Amniotic stem cell (primary cell): ENCODE measurements around the gene PARD6G.
"Not testable (repeated sequence)": the region's sequence is repeated elsewhere in the genome, so short reads cannot be mapped to it uniquely, and the experiment has no call there.

ENCODE experiments used
- DNase-seq: peaks from one replicate; lab custom pipeline; 2025; lab: John Stamatoyannopoulos, UW

Gene PARD6G, protein sequence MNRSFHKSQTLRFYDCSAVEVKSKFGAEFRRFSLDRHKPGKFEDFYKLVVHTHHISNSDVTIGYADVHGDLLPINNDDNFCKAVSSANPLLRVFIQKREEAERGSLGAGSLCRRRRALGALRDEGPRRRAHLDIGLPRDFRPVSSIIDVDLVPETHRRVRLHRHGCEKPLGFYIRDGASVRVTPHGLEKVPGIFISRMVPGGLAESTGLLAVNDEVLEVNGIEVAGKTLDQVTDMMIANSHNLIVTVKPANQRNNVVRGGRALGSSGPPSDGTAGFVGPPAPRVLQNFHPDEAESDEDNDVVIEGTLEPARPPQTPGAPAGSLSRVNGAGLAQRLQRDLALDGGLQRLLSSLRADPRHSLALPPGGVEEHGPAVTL

DNA sequence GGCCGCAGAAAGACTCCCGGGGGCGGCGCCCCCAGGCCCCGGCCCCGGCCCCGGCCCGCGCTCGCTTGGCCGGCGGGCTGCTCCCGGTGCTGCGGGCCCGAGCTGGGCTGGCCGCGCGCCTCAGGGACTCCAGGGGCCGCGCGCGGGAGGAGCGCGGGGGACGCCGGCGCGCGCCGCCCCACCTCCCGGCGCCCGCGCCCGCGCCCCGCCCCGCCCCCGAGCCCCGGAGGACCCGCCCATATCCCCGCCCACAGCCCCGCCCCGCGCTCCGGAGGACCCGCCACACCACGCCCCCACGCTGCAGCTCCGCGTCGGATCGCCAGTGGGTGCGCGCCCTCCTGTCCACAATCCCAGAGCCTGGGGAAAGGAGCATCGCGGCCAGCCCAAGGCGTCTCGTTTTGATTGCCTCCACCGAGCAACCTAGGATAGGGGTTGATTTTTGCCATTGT, at the start of gene PARD6G:
PARD6G (minus strand) TSS at position 122 of the 449 bp plus-strand sequence. CDS start 166 bp downstream, outside the sequence.
- DNase-seq = peak; percentile 60

DNA sequence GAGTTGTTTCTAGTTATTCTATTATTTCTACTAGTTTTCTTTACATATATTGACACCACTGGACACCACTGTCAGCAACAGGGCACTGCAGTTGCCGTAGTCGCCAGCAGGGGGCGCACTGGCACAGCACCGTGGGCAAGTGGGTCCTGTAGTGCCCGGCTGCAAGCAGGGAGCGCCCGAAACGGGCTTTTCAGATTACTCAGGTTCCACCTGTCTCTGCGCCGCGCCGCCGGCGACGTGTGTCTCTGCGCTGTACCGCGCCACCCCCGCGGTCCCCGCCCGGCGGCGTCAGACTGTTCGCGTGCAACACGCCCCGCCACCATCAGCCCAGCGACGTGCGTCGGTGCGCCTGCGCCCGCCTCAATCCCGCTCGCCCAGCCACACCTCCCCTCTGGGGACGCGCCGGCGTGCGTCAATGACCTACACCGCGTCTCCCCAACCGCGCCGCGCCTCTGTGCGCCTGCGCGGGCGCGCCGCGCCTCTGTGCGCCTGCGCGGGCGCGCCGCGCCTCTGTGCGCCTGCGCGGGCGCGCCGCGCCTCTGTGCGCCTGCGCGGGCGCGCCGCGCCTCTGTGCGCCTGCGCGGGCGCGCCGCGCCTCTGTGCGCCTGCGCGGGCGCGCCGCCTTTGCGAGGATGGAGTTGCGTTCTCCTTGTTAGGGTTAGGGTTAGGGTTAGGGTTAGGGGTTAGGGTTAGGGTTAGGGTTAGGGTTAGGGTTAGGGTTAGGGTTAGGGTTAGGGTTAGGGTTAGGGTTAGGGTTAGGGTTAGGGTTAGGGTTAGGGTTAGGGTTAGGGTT, 15.1 kb upstream of the PARD6G start:
- DNase-seq = not testable (repeated sequence)

DNA sequence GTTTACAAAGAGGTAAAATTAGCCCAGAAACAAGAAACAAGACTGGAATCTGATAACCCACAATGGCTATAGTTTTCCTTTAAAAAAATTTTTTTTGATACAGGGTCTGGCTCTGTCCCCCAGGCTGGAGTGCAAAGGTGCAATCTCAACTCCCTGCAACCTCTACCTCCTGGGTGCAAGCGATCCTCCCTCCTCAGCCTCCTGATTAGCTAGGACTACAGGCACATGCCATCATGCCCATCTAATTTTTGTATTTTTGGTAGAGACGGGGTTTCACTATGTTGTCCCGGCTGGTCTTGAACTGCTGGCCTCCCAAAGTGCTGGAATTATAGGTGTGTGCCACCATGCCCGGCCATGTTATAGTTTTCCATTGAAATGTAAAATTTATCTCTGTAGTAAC, 12.3 kb upstream of the PARD6G start:
- DNase-seq = no peak

DNA sequence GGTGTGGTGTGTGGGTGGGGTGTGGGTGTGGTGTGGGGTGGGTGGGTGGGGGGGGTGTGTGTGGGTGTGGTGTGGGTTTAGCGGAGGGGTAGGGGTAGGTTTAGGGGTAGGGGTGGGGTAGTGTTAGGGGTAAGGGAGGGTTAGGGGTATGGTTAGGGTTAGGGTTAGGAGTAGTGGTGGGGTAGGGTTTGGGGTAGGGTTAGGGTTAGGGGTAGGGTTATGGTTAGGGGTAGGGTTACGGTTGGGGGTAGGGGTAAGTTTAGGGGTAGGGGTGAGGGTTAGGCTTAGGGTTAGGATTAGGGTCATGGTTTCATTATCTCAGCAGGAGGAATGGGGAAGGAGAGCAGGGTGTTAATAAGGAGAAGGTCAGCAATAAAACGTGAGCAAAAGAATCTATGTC, 11.3 kb upstream of the PARD6G start:
- no peak for DNase-seq

DNA sequence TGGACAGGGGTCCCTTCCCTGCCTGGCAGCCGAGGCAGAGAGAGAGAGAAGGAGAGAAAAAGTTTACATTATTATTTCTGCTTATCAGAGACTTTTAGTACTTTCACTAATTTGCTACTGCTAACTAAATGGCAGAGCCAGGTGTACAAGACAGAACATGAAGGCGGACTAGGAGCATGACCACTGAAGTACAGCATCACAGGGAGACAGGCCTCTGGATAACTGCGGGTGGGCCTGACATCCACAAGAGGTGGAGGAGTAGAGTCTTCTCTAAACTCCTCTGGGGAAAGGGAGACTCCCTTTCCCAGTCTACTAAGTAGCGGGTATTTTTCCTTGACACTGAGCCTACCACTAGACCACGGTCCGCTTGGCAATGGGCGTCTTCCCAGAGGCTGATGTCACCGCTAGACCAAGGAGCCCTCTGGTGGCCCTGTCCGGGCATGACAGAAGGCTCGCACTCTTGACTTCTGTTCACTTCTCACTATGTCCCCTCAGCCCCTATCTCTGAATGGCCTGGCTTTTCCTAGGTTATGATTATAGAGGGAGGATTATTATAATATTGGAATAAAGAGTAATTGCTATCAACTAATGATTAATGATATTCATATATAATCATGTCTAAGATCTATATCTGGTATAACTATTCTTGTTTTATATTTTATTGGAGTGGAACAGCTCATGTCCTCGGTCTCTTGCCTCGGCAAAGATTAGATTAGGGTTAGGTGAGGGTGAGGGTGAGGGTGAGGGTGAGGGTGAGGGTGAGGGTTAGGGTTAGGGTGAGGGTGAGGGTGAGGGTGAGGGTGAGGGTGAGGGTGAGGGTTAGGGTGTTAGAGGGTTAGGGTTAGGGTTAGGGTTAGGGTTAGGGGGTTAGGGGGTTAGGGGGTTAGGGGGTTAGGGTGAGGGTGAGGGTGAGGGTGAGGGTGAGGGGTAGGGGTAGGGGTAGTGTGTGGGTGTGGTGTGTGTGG, 10.5 kb upstream of the PARD6G start:
- not testable (repeated sequence) for DNase-seq

DNA sequence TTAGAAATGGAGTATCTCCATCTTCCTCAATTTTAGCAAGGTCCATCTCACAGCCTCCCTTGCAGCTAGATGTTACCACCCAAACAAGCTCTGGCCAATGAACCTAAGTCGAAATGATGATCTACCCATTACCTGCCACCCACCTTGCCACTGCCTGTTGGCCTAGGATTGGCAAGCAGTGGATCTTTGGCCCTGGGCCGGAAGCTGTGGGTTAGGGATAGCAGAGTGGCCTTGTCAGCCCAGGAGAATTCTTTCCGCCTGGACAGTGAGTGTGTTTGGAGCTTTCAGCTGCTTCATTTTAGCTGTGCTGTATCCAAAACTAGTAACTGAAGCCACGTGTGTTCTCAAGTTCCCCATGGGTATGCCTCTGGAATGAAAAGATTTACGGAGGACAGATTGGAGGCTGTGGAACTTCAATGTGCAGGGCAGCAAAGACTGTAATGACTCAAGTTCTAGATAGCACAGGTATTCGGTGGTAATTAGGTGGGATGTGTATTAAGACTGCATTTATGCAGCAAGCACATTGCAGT, 7.7 kb upstream of the PARD6G start:
- no peak for DNase-seq

DNA sequence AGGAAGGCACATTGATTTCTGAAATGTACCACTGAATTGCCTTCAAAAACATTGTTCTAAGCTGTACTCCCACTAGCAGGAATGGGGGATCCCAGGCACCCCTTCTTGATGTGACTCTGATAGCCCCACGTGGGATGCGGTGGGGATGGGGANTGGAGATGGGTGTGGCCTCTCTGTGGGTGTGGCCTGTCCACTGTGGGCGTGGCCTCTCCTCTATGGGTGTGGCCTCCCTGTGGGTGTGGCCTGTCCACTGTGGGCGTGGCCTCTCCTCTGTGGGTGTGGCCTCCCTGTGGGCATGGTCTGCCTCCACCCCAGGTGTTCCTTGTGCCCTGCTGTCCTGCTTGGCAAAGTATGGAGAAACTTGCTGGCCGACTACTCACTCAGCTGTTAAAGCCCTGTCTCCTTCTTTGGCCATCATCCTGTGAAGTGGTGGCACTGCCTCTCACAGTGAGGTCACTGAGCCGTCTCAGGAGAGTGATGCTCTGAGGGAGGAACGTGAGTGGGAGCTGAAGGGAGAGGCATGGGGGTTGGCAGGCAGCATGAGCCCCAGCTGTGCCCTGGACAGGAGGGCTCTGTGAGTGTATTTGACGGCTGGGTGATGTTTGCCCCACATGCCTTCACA, 6.7 kb upstream of the PARD6G start:
- no peak for DNase-seq

DNA sequence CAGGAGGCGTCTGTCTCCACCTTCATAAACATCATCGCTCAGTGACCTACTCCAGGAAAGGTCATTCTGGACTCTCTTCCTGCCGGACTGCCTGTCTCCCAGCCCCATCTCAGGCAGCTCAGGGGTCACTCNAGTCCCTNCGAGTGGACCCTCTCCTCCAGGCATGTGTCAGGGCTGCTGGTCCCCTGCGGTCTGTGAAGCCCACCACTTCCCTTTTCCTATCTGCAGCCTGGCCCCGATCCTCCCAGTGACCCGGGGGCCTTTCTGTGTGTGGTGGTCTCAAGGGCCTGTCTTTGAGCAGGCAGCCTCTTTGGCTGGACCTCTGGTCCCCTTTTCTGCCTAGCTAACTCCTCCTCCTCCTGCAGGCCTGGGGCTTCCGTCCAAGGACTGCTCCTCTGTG, 5.9 kb upstream of the PARD6G start:
- no peak for DNase-seq

DNA sequence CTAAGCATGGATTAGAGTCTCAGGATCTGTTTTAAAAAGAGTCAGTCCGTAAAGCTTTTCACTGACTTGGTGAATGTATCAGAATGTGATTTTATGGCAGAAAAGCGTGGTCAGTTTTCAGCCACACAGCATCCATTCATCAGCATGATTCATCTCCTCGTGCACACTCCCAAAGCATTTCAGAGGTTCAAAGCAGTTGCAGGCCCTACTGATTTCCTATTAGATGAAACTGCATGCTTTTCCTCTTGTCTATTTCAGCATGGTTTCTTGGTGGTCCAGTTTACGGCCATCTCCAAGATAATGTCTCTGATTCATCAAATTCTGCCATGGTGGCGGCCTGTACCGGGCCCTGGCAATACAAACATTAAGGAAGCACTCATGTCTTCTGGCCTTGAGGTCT, 4.8 kb upstream of the PARD6G start:
- no peak for DNase-seq

DNA sequence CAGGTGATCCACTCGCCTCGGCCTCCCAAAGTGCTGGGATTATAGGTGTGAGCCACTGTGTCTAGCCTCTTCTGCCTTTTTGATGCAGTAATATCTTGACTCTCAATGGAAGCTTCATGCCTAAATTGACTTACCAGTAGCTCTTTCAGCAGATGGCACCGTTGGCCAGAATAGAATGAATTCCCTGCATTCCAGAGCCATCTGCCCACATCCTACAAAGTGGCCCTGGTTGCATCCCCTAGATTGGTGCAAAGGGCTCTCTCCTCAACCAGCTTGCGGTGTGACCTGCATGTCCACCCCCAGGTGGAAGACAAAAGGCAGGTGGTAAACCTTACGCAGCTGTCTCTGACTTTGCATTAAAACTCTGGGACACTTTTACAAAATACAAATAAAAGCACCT, 4.4 kb upstream of the PARD6G start:
- DNase-seq = no peak

DNA sequence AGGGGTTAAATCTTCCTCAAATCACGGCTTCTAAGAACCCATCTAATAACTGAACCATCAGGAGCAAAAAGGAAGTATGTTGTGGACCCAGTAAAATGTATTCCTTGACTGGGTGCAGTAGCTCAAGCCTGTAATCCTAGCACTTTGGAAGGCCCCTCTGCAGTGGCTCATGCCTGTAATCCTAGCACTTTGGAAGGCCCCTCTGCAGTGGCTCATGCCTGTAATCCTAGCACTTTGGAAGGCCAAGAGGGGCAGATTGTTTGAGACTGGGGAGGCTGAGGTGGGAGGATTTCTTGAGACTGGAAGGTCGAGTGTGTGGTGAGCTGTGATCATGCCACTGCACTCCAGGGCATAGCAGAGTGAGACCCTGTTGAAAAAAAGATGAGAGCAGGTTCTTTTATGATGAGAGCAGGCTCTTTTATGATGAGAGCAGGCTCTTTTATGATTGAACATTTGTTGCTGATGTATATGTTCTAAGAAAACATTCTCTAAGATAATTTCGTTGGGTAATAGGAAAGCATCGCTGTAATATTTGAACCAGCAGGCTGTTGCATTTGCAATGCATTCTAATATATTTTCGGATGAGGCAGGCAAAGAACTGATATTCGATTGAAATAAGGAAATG, 3.5 kb upstream of the PARD6G start:
- DNase-seq = no peak

DNA sequence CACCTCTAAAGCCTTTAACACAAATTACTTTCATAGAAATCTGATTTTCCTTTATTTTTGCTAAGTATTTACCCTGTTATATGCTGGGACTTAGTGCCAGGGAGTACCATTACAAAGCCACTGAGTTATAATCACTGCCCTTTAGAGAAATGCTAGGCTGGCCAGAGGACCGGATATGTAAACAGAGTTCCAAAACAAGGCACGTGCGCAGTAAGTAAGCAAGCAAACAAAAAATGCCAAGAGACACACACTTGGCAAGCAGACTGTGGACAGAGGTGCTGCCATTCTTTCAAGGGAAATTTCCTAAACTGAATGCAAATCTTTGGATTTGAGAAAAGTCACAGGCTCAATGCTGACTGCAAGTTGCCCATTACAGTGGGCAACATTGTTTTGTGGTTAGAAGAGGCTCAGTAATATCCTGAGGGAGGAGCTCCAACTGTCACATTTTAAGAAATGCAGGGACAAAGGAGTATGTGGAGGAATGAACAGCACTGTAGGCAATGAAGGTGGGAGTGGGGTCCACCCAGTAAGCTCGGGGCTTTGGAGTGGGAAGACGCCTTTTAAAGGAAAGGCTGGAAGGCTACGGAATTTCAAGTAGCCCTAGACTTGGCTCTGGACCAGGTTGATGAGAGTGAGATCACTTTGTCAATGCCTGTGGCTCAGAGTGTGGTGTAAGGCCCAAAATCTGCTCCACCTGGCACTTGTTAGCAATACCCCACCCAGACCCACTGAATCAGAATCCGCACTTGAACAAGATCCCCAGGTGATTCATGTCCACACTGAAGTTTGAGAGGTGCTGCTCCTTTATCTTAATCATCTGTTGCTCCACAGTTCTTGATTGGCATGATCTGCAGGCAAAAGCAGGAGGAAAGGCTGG, 2.1 kb upstream of the PARD6G start:
- no peak for DNase-seq

DNA sequence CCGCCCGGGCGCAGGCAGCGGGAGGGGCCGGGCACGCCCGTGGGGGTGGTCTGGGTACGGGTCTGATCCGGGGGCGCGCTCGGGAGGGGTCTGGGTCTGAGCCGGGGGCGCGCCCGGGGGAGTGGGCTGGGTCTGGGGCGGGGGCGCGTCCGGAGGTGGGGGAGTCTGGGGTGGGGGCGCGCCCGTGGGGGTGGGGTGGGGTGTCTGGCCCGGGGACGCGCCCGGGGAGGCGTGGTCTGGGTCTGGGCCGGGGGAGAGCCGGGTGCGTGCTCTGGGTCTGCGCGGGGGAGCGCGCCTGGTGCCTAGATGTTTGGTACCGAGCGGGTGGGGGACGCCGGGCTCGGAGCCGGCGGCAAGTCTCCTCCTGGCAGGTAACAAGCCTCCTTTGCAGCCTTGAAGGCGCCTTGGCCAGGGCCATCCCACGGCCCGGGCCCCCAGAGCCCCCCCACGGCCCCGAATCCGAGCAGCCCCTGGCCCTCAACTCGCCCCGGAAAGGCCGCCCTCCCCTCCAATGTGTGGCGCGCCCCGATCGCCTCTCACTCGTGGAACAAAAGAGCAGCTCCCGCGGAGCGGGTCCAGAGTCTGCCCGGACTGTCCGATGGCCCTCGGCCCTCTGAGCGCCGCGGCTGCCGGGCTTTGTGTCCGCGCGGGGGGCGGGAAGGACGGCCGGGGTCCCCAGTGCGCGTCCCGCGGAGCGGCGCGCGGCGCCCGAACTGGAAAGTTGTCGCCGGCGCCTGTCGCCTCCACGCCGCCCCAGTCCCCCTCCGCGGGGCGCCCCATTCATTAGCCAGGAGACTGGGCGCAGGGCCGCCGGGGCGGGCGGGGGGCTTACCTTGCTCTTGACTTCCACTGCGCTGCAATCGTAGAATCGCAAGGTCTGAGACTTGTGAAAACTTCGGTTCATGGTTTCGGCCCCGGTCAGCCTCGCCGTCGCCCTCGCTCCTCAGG, 595 bp downstream of the PARD6G start:
- DNase-seq = no peak

DNA sequence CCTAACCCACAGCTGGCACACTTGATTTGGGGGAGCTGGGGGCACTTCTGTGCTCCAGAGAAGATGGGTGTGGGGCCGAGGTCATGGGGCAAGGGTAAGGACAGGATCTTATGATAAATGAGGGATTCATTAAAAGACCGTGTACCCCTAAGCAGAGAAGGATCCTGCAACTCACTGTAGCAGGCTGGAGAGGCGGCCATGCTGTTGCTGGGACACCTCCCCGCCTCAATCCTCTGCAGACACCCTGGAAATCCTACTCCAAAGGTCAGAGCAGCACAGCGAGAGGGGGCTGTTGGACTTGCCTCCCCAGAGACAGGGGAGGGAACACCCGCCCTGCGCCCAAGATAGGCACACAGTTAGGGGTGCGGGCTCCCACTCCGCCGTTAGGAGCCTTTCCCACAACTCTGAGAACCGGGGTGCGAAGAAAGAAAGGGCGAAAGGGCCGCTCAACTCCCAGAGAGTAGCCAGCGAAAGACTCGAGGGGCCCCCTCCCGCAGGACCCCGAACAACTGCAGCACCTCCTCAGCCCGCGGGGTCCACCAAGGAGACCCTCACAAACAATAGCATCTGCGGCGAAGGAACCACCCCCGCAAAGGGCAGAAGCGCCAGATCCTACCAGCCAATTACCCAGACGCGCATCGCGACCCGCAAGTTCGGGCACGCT, 1.4 kb downstream of the PARD6G start:
- no peak for DNase-seq

DNA sequence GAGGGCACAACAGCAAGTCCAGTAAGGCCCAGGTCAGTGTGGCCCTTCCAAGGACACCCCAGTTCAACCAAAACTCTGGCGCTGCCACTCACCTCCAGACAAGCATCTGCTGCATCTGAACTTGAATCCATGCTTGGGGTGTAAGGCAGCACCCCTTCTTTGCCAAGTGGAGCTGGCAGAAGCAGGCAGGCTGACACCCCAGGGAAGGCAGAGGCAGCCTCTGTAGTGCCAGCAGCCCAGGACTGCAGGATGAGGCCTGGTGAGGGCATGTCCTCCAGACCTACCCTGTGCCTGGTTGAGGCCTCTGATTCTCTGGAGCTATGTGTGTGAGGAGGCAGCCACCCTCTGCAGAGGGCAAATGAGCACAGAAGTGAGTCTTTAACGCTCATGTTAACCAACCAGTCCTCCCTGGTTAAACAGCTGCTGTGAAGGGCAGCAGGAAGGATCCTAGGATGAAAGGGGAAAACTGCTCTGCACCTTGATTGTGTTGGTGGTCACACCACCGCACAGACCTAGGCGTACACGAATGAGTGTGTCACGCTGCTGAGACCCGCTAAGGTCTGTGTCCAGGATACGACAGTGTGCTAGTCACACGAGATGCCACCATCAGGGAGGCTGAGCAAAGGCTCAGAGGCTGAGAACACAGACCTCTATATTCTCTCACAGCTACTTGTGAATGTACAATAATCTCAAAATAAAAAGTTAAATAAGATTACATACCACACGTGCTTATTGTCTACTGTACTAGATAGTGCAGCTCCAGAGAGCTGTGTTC, 2.2 kb downstream of the PARD6G start:
- DNase-seq = no peak

DNA sequence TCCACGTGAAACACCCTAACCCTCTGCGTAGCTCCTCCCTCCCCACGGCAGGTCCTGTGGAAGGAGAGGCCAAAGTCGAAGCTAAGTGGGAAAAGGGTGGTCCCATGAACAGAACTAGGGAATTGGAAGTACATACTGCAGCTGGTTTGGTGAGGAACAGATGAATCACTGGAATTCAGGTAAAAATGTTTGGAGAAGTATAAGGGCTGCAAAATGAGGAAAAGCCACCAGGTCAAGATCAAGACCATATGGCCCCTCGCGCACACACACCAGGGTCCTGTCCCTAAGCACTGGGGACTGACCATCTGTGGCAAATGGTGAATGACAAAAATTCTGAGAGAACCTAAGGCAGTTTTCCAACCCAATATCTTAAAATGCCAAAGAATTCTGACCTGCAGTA, 3.1 kb downstream of the PARD6G start:
- DNase-seq = no peak

DNA sequence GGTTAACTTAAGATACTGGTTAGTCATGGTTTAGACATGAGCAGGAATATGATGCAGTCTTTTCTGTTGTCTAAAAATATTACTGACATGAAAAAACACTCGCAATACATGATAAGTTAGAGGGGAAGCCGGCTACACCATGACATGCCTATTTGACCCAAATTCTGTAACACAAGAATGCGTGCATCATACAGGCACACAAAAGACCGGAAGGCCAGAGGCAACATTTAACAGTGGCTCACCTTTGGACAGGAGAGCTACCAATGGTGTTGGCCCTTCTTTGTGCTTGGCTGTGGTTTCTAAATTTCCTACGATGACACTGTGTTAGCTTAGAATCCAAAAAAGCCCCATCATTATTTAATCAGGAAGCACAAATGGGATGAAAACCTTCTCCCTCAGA, 4.1 kb downstream of the PARD6G start:
- no peak for DNase-seq
